Mucosa of descending colon (tissue), 3 donors: ENCODE results near the gene ZNF527. TPM values are rescaled to one million over a fixed set of nuclear protein-coding genes. Genes with fewer than 3 reads are reported as not detected.

Experiments
- ATAC-seq: fragments of 200-7000 bp; cut with Tn5 transposase; one replicate; pipeline ENCODE4 v1.9.1; 2020; ENCODE audit warnings: mild to moderate bottlenecking, moderate library complexity
- DNase-seq, 3 donors: peaks; one replicate each; pipeline ENCODE4 v3.0.0-alpha.2; 2020
- H3K36me3 ChIP-seq: fragments of 200-600 bp; one replicate; pipeline ENCODE4 v1.8.0; 2021; ENCODE audit warnings: low read depth, mild to moderate bottlenecking
- H3K4me1 ChIP-seq: fragments of 200-600 bp; one replicate; pipeline ENCODE4 v1.8.0; 2021; ENCODE audit warnings: low read depth, mild to moderate bottlenecking
- H3K4me3 ChIP-seq: fragments of 200-600 bp; one replicate; pipeline ENCODE4 v1.8.0; 2021; ENCODE audit warnings: mild to moderate bottlenecking
- H3K9me3 ChIP-seq: fragments of 200-600 bp; one replicate; pipeline ENCODE4 v1.8.0; 2021; ENCODE audit warnings: mild to moderate bottlenecking
- intact Hi-C, 2 donors: fragments of 100-400 bp; cut with DNase I in 1 of 2; cut with micrococcal nuclease in 1 of 2; formaldehyde crosslinking; loops; one replicate each; pipeline versions ENCODE4 v1.11.0 to v1.11.1; 2022; cut with DNase I, micrococcal nuclease
- total RNA-seq, 3 donors: library from RNA; stranded (reverse); fragmentation: NEBNext Ultra II Directional in 2 of 3; extraction: Animal tissue kit (Norgen Biotek cat#: 25700) in 2 of 3; gene quantifications; one replicate each; pipeline versions ENCODE4 v1.2.1 to v1.2.4, GENCODE V29; 2021 to 2023
- TF ChIP-seq, protein P1 (sequence below): fragments of 200-600 bp; IDR thresholded peaks from one replicate; pipeline ENCODE4 v1.8.0; 2022; ENCODE audit warnings: antibody characterized with exemption, mild to moderate bottlenecking
- donor health status: DM: no; HTN: no; CAD: no; lungs with moderate emphysema.
- donor health status: DM: no; HTN: no; CAD: no.
- donor health status: DM: no; HTN: yes; CAD: no.

The ZNF527 gene
- total RNA-seq, 3 donors from 2014 or later, result 3.6 to 8.5 (median 4.9) TPM

DNA sequence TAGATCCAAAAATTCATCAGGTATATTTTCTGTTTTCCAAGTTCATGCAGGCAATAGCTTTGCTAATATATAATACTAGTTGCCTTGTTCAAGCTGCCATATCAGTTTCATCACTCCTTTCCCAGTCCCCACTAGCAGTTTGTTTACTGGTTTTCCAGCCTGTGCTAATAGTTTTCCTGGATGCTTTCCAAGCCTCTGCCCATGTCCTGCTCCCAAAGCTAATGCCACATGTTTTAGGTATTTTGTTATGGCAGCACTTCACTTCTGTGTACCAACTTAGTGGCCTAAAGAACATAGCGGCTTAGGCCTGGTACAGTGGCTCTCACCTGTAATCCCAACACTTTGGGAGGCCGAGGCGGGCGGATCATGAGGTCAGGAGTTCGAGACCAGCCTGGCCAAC, 28.1 kb upstream of the ZNF527 start:
- intact Hi-C loops, result no loop called here
- H3K4me1 ChIP-seq, result no peaks in the 10 kb centered on the region
- H3K36me3 ChIP-seq, result no peaks in the 10 kb centered on the region

DNA sequence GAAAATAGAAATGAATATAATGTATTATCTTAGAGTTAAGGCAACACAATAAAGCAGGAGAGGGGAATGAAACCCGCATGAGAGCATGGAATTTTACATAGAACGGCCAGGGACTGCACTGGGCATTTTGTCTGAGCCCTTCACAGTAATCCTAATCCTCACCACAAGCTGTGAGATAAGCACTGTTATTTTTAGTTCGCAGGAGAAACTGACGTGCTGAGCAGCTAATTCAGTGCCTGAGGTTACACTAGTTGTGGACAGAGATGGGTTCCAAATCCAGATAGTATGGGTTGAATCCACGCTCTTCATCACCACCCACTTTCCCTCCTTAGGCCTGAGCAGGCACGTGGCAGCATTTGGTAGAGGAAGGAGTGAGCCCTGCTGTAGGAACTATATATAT, 24.8 kb upstream of the ZNF527 start:
- ATAC-seq (no peak), DNase-seq (no peak)
- intact Hi-C loops, result no loop called here
- no peaks in the 10 kb centered on the region for H3K4me1 ChIP-seq
- TF ChIP-seq, protein P1, sequence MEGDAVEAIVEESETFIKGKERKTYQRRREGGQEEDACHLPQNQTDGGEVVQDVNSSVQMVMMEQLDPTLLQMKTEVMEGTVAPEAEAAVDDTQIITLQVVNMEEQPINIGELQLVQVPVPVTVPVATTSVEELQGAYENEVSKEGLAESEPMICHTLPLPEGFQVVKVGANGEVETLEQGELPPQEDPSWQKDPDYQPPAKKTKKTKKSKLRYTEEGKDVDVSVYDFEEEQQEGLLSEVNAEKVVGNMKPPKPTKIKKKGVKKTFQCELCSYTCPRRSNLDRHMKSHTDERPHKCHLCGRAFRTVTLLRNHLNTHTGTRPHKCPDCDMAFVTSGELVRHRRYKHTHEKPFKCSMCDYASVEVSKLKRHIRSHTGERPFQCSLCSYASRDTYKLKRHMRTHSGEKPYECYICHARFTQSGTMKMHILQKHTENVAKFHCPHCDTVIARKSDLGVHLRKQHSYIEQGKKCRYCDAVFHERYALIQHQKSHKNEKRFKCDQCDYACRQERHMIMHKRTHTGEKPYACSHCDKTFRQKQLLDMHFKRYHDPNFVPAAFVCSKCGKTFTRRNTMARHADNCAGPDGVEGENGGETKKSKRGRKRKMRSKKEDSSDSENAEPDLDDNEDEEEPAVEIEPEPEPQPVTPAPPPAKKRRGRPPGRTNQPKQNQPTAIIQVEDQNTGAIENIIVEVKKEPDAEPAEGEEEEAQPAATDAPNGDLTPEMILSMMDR, result no peak
- no peaks in the 10 kb centered on the region for H3K9me3 ChIP-seq
- no peaks in the 10 kb centered on the region for H3K36me3 ChIP-seq
- H3K4me3 ChIP-seq, result no peak overlapping the region

More for the DNA sequence above, 28.1 kb upstream of the ZNF527 start:
- ATAC-seq, result no peak
- no peaks in the 10 kb centered on the region for H3K9me3 ChIP-seq
- TF ChIP-seq, protein P1, result no peak
- no peak for DNase-seq
- H3K4me3 ChIP-seq, result no peak overlapping the region

DNA sequence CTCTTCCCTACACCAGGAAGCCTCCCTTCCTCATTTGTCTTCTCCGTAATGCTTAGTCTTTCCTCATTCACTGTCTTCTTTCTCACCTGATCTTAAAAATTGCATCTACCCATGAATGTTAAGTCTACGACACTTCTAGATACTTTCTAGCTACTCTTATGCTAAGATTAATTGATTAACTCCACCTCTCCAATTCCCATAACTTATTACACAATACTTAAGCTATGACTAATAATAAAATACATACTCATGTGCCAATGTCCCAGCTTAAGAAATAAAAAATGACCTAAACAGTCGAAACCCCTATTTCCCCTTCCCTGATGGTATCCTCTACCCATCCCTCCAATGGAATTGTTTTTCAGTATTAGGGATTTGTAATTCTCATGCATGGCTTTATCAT, 22.8 kb upstream of the ZNF527 start:
- no peak for ATAC-seq
- Histone ChIP-seq H3K36me3 (no peaks in the 10 kb centered on the region), H3K4me3 (no peak overlapping the region), H3K4me1 (no peaks in the 10 kb centered on the region), H3K9me3 (peaks cover 3% of the 10 kb centered on the region)
- no peak for DNase-seq
- TF ChIP-seq, protein P1, result no peak
- intact Hi-C loops, result no loop called here

DNA sequence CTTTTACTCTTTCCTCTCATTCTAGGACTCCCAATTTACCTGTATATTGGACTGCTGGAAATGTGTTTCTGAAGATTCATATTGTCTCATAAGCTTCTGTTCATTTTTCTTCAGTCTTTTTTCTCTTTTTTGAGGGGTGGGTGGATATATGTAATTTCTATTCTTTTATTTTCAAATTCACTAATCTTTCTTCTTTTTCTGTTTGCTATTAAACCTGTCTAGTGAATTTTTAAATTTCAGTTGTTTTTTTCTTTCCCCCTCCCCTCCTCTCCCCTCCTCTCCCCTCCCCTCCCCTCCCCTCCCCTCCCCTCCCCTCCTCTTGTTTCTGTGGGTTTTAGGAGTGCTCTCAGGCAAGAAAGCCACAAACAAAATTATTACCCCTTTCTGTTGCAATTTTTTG, 16.9 kb upstream of the ZNF527 start:
- intact Hi-C loops, result no loop called here
- Histone ChIP-seq H3K4me3 (no peak overlapping the region), H3K9me3 (peaks cover 27% of the 10 kb centered on the region), H3K4me1 (no peaks in the 10 kb centered on the region), H3K36me3 (no peaks in the 10 kb centered on the region)
- DNase-seq (no peak), ATAC-seq (no peak)
- TF ChIP-seq, protein P1, result no peak

DNA sequence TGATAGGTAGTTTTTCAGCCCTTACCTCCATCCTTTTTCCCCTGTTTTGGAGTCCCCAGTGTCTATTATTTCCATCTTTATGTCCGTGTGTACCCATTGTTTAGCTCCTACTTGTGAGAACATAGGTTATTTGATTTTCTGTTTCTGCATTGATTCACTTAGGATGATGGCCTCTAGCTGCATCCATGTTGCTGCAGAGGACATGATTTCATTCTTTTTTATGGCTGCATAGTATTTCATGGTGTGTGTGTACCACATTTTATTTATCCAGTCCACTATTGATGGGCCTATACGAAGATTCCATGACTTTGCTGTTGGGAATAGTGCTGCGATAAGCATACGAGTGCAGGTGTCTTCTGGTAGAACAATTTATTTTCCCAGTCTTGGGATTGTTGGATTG, 15.0 kb upstream of the ZNF527 start:
- TF ChIP-seq, protein P1, result no peak
- Histone ChIP-seq H3K4me1 (no peaks in the 10 kb centered on the region), H3K4me3 (no peak overlapping the region), H3K36me3 (no peaks in the 10 kb centered on the region), H3K9me3 (peaks cover 44% of the 10 kb centered on the region)
- intact Hi-C loops, result no loop called here
- no peak for DNase-seq
- ATAC-seq, result no peak

DNA sequence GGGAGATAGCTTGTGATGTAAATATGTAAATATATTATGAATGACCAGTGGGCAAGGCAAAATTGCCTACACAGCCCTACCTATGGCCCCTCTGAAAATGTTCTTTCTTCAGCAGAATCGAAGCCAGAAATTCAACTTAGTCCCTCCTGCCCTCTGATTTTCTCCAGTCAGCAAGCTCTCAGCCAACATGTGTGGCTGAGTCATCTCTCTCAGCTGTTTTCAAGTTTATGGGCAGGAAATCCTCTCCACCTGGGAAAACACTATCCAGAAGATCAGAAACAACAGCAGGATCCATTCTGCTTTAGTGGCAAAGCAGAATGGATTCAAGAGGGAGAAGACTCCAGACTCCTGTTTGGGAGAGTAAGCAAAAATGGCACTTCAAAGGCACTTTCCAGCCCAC, 8.9 kb upstream of the ZNF527 start:
- TF ChIP-seq, protein P1, result no peak
- intact Hi-C loops, result no loop called here
- ATAC-seq, result no peak
- Histone ChIP-seq H3K4me3 (no peak overlapping the region), H3K36me3 (peaks cover 6% of the 10 kb centered on the region), H3K4me1 (no peaks in the 10 kb centered on the region), H3K9me3 (peaks cover 84% of the 10 kb centered on the region)
- DNase-seq, result no peak
